Right lobe of liver (tissue), 4 donors: Measurements from ENCODE around the gene FITM2.

ENCODE experiments used
- CTCF ChIP-seq, 4 donors: fragments of 200-600 bp in 3 of 4; fragments of 450-650 bp in 1 of 4; IDR thresholded peaks; one replicate each; pipeline versions ENCODE4 v1.5.1 to v1.8.0; 2016 to 2022; ENCODE audit warnings: antibody characterized with exemption in 4 of 4, mild to moderate bottlenecking in 2 of 4
- POLR2A ChIP-seq: fragments of 450-650 bp; IDR thresholded peaks from one replicate; pipeline ENCODE4 v1.6.1; 2017; ENCODE audit warnings: antibody characterized with exemption, mild to moderate bottlenecking
- donor health status: DM: no; HTN: no; CAD: no.
- donor health status: DM: no; HTN: no; CAD: no.
- donor health status: DM: no; HTN: yes; CAD: no.

- TF ChIP-seq CTCF (IDR thresholded peaks at IDR 0.05) (no peak), POLR2A (no peak)
These were observed 15.6 kb upstream of the FITM2 start for GRCh38 chr20:44326391-44327159.
